NCI-H748 (cell line): ENCODE results near the gene USPL1.
A peak's percentile ranks its signal among the peaks of the same experiment; 100 is the strongest.

Experiments used
- DNase-seq: peaks from one replicate; lab custom pipeline; 2025; ENCODE audit not compliant: unreplicated experiment; lab: John Stamatoyannopoulos, UW

USPL1 gene

GRCh38 chr13:30696278-30697176, 78.8 kb downstream of the USPL1 start:
- DNase-seq = peak; percentile 40

- no peak for DNase-seq
Observed at GRCh38 chr13:30697177-30697953, 79.6 kb downstream of the USPL1 start.

- DNase-seq = no peak
Observed at GRCh38 chr13:30697996-30698401, 80.3 kb downstream of the USPL1 start.

DNA sequence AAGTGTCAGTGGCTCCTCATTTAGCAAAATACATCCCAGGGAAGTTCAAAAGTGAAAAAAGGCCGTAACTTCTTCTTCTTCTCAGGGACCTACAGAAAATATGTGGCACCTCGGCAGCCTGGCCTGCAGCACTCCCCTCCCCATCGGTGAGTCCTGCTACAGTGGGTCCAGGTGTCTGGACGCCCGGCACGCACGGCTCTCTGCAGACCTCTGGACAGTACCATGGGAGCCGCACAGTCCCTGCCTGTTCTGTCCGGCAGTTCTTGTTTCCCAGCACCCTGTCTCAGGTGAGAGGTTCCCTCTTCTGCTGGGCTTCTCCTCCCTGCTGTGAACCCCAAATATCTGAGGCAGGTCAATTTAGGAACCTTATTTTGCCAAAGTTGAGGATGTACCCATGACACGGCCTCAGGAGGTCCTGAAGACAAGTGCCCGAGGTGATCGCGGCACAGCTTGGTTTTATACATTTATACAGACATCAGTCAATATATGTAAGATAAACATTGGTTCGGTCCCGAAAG, 80.8 kb downstream of the USPL1 start:
- DNase-seq = no peak

GRCh38 chr13:30700364-30700763, 82.6 kb downstream of the USPL1 start:
- no peak for DNase-seq

GRCh38 chr13:30702006-30702405, 84.3 kb downstream of the USPL1 start:
- DNase-seq = no peak

DNA sequence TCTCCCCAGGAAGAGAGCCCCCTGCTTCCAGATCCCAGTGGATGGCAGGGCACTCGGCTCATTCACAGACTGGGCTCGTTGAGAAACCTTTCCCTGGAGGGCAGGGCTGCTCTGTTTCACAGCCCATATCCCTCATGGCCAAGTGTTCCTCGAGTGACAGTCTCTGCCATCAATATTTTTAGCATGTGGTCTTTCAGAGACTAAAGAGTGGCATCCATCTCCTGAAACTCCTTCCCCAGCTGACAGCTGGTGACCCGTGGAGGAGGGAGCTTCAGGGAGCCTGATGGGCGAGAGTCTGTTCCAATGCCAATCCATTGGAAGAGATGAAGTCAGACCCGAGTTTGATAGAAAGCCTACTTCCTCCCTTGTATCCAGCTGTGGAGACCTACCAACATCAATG, 86.9 kb downstream of the USPL1 start:
- DNase-seq = no peak

DNA sequence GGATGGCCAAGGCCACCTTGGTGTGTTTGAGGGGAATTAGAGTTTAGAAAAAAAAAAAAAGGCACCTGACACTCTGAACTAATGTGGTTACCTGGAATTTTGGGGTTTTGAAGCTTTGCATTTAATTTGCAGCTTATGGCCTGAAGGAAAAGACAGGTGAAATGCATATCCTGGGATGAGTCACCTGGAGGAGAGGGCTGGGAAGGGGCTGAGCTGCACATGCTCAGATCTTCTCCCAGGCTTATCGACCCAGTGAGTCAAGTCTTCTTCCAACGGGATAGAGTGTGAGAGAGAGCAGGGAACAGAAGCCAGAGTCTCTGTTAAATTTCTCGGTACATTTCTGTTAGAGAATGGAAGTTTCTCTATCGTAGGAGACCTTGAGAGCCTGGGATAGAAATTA, 88.0 kb downstream of the USPL1 start:
- DNase-seq = no peak

DNA sequence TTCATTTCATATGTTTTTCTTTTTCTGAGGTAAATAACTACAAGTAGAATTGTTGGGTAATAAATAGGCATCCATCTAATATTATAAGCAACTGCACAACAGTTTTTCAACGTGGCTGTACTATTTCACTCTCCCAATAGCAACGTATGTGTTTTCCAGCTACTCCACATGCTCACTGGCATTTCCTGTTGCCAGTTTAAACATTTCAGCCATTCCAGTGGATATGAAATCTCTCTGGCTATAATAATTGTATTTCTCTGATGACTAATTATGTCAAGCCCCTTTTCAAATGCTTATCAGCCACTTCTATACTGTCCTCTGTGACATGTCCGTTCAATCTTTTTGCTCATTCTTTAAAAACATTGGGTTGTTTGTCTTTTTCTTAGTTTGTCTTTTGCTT, 90.8 kb downstream of the USPL1 start:
- DNase-seq = no peak
